Activated CD4-positive, alpha-beta T cell treated with anti-CD3 and anti-CD28 coated beads for 4 hours (primary cell): Measurements from ENCODE around the gene COMMD10.

Experiments
- DNase-seq, 2 donors: peaks; one replicate each; pipeline ENCODE4 v3.0.0-alpha.2; 2020

COMMD10 gene

DNA sequence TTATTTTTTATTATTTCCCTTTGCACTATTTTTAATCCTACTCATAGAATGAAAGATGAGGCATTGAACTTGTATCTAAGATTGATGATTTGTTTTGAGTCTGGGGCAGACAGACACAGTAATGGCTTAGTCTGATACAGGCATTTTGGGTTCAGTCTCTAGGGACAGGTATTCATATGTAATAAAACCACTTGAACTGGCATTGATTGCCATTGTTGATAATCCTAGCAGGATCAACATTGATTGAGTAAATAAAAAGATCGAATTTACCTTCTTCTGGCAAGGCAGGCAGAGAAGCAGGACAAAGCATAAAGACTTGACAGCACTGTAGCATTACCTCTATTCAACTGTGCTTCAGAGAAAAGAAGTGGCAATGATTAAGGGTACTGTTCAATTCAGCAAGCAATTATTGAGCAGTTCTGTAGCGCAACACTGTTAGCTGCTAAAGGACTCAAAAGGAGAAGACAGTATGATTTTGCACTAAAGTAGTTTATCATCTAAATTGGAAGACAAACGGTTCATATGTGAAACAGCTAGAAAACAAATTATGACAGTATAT, 144.4 kb downstream of the COMMD10 start:
- DNase-seq: no peak

DNA sequence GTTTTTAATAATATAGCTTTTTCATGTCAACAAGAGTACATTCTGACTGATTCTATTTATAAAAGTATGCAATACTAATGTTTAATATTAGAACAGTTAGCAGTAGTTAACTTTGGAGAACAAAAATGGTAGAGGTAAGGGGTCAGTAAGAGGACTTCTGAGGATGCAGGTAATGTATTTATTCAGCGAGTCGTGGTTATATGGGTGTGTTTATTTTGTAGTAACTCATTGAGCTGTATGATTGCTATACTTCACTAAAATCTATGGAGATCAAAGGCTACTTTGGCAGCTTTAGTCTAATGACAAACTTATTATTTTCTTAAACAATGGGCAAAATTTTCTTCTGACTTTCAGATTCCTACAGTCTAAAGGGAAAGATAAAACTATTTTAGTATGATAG, 146.5 kb downstream of the COMMD10 start:
- DNase-seq: no peak

DNA sequence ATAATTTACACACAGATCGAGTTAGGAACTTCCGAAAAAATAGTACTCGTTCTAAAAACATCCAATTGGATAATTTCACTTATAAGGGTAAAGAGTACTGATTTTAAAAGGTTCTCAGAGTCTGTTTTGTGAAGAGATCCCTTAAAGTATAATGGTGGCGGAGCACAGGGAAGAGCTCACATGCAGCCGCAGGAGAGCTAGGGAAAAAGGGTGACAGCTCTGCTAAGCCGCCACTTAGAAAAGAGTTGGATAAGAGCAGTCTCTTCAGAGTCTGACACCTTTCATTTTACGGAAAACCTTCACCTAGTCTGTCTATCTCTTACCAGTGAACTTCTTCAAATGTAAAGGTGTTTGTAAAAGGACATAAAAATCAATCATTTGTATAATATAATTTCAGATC, 149.9 kb downstream of the COMMD10 start:
- DNase-seq: no peak

DNA sequence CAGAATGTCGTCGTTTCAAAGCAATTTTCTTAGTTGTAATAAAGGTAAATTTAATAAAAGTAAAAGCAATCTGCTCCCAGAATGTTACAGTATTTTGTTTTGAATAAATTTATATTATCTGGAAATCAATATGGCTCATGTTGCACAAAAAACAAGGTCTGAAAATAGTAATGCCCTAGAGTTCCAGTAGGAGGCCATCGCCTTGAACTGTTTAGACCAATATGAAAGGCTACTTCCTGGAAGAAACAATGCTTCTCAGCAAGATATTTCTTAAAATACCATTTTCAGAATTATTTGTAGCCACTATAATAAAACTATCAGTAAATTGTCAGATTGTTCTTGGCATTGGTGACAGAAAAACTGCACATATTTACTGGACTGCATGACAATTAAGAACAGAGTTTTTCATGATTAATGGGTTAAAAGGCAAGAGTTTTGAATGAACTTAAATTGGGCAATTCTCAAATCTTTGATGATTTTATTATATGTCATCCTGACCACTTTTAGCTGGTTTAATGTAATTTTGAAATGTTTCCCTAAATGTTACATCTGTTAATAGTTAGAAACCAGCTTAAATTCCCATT, 153.2 kb downstream of the COMMD10 start:
- no peak for DNase-seq

DNA sequence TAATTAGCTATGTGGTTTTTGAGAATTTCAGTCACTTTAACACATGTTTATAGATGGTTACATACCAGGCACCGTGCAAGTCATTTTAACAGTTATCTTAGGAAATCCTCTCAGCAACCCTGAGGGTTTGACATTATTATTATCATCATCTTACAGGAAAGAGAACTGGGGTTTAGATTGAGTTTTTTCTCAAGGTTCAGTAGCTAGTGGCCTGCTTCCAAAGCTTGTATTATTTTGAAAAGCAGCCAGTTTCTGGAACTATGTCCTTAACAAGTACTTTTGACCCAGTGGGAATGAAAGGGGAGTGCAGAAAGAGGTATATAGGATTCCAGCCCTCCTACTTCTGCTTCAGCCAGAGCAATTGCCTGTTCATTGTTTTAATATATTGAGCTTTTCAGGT, 157.5 kb downstream of the COMMD10 start:
- DNase-seq: no peak

DNA sequence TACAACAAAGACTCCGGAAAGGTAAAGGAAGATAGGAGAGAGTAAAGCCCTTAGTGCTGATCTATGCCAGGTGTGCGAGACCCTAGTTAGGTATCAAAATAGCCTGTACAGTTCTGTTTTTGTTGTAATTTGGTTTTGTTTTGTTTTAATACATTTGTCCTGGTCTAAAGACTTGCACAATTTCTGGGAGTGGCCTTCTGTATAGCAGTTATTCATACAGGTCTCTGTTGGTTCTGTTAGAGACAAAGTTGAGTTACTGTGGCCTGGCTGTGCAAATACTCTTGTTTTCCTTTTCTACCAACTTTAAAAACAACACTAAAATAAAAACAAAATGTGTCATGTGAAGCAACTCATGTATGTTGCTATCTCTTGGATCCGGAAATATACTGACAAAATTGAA, 163.6 kb downstream of the COMMD10 start:
- DNase-seq: no peak

DNA sequence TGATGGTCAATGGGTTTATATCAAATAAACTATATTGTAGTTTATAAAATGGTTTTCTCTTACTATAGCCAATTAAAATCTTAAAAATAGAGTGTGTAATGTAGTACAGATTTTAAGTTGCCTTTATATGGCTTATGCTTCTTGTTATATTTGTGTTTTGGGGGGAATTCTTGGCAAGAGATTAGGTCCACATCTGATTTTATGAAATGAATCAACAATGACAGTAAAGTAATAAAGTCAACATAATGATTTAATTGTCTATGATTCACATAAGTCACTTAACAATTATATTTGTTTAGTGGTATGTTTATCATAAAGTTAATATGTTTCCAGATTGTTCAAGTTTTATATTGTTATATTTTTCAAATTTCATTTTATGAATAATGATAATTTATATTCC, 164.8 kb downstream of the COMMD10 start:
- DNase-seq: no peak

DNA sequence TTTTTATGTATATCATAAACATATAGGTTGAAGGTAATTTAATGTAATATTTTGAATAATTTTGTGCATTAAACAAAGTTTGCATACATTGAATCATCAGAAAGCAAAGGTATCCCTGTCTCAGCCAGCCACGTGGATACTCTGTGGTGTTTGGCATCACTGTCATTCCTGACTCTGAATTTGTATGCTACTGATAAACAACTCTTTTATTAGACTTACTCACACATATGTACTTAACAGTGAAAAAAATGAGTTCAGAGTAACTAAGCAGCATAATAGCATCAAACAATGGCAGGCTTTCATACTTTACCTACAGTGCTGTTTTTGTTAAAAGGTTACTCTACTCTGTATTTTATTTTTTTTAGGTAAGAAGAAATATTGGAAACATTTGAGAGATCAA, 171.9 kb downstream of the COMMD10 start:
- no peak for DNase-seq

DNA sequence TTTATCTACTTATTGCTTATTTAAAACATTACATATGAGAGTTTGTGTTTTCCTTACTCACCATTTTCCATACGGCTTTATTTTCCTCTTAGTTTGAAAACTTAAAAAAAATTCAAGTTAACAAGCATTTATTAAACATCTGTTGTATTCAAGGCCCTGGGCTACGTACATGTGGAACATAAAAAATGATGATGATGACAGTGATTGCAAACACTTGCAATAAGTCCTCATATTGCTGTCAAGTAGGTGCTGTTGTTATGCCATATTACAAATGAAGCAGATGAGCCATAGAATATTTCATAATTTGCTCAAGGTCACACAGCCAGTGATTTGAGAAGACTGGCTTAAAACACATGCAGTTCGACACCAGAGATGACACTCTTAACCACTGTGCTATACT, 180.6 kb downstream of the COMMD10 start:
- no peak for DNase-seq

DNA sequence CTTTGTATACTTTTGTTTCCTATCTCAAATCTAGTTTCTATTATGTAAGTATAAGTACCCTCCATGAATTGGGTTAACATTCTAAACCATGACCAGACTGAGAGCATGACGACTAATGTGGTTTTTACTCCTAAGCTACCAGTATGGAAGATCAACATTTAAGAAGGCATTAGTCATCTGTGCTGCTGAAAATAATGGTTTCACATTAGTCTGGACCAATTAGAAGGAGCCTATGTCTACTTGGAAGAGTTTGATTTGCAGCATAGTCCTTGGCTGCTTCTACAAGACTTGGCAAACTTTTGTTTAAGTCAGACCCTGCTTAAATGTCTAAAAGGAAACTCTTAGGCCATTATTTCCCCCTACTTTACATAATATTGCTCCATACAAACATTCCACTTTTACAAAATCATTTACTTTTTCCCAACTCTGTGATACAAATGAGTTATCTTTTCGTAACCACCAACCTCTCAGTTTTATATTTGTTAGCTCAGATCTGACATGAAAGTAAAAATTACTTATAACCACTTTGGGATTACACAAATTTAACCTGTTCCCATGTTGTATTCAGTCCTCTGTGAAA, 186.7 kb downstream of the COMMD10 start:
- DNase-seq: no peak

DNA sequence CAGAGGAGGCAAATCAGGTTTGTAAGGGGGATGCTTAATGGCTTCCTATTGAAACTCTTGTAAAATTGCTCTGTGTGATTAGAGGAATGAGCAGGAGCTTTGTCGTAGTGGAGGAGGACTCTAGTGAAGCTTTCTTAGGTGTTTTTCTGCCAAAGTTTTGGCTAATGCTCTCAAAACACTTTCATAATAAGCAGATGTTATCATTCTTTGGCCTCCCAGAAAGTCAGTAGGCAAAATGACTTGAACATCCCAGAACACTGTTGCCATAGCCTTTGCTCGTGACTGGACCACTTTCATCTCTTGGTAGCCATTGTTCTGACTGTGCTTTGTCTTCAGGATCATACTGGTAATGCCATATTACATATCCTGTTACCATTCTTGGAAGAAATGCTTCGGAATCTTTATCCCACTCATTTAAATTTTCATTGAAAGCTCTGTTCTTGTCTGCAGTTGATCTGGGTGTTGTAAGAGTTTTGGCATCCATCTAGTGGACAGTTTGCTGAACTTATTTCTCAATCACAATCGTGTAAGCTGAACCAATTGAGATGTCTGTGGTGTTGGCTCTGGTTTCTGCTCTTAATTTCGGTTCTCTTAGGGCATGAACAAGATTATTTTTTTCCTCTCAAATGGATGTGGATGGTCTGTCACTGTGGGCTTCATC, 187.6 kb downstream of the COMMD10 start:
- DNase-seq: no peak

DNA sequence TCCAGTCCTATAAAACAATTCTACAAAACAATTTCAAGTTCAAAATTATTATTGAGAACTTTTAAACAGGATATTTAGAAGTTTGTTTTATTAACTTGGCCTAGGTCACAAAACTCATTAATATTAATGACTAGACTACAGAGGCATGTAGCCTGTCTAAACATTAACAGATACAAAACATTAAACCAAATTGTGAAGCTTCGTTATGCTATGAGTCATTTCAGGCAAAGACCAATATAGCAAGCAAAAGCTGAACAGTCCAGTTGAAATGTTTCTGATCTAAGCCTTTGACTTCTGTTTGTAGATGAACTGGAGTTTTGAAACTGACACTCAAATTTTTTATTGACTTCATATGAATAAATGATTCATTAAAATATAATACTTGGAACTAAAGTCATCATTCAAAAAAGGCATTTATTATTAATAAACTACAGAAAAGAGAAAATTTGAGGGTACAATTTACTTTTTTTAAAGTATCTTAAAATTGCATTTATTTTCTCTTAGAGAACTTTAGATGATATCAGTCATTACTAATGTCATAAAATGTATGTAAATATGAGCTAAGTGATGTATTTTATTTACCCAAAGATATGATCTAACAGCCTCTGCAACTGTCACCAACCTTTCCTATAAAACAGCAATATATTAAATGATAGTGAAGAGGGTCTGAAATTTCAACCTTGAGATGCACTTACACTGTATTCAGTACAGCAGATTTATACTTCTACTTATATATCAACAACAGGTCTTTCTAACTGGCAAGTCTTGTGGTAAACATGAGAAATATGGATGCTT, 188.8 kb downstream of the COMMD10 start:
- DNase-seq: no peak

DNA sequence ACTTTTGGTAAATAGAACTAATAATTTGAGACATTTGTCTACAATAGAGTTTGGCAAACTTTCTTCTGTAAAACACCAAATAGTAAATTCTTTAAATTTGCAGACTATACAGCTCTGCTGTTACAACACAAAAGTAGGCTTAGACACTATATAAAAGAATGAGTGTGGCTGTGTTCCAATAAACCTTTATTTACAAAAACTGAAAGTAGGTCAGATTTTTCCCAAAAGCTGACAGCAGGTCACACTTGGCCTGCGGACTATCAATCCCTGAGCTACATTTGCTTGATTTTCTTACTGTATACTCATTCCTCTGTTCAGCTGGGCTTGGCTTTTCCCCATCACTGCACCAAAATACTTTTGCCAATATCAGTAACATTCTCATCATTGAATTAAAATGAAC, 189.4 kb downstream of the COMMD10 start:
- DNase-seq: no peak

DNA sequence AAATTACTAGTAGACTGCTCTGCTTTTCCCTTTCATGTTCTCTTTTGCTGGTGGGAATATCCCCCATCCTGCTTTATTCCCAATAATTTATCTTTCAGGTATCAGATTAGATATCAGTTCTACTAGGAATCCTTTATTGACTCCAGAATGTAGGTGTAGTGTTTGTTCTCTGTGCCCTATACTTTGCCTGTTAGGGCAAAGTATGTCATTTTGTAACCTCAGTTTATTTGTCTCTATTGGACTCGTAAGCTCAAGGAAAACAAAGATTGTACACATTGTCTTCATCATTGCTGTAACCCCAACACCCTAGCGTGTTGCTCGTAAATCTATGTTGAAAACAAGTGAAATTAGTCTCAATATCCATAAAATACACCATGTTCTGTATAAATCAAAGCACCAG, 190.5 kb downstream of the COMMD10 start:
- DNase-seq: no peak

DNA sequence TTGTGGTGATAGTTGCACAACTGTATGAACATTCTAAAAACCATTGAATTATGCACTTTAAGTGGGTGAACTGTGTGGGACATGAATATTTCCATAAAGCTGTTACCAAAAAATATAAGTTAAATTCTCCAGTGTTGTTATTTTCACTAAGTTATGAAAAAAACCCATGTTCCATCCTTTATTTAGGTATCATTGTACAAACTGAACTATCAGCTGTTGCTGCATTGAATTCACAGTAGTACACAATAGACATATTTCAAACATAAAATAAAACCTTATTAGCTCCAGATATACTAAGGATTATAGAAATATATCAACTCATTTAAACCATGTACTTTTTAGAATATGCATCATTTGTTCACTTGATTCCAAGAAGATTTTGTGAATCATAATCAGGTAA, 192.1 kb downstream of the COMMD10 start:
- no peak for DNase-seq

DNA sequence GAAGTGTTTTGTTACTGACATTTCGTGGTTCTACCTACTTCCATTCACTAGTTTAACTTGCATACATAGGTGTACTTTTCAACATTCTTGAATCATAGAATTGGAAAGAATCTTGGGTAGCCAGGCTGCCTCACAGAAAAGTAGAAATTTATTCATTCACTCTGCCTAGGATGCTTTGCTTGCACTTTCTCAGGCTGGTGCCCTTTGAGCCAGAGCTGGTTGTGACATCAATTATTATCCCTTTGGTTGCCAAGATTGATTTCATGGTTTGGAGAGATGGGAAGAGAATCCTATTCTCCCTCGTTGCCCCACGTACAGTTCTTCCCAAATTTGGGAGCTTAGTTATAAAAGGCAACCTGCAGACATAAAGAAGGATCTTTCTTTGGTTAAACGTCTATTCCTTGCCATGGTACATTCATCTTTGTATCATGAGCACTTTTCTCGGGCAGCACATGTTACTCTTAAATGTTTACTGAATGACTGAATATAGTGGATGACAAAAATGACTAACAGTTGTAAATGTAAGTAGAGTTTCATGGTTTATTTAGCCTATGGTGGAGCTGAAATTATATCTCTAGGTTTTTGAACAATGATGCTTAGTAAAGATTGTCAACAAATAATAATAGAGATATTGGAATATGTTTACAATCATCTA, 195.5 kb downstream of the COMMD10 start:
- DNase-seq: no peak

DNA sequence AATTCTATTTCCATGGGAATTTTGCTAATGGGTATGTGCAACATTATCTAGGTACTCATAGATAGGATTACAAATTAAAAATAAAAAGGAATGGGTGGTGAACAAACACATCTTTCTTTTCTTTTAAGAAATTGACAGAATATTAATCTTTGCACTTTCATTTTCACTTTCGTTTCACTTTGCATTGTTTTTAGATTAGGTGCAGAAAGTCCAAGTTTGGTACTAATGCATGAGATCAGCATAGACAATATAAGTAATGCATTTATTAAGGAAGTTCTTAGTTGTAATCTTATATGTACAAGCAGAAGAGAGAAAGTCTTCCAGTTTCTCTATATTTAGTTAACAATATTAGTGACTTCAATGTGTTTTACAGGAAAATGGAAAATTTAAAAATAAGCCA, 196.5 kb downstream of the COMMD10 start:
- no peak for DNase-seq

DNA sequence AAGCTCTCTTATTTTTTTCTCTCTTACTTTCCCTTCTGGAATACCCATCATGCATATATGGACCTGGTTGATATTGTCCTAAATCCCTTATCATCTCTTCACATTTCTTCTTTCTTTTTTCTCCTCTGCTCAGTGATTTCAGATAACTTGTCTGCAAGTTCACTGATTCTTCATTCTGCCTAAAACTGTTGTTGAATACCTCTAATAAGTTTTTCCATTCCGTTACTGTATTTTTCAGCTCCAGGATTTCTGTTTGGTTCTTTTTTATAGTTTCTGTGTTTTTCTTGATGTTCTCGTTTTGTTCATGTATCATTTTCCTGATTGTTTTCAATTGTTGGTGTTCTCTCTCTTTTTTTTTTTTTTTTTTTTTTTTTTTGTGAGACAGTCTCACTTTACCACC, 203.7 kb downstream of the COMMD10 start:
- no peak for DNase-seq

DNA sequence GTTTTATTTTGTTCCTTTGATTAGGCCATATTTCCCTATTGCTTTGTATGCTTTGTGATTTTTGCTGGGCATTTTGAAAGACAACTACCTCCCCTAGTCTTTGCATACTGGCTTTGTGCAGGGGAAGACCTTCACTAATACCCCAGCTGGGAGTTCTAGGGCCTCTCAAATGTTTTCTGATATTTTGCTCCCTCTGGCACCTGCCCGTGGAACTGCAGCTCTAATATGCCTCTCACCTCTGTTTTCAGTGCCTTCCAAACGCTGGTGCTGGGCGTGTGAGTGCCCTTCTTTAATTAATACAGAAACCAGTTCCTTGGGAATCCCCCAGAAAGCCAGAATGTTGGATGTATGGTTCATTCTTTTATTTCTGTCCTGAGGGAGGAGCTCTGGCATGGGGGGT, 204.5 kb downstream of the COMMD10 start:
- no peak for DNase-seq

DNA sequence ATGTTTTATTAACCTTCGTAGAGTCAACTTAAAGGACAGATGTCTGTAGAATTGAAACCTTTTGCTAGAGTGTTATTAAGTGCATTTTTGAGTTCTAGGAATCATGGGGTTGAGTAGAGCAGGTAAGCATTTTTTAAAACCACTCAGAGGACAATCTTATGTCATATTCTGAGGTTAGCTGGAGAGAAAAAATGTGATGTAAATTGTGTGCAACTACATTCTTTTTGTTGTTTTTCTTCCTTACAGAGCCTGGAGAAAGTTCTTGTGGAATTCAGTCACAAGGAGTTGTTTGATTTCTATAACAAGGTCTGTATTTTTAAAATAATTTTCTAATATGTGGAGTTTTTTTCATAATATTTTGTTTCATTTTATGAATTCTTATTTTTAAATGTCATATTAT, 206.4 kb downstream of the COMMD10 start:
- DNase-seq: no peak

DNA sequence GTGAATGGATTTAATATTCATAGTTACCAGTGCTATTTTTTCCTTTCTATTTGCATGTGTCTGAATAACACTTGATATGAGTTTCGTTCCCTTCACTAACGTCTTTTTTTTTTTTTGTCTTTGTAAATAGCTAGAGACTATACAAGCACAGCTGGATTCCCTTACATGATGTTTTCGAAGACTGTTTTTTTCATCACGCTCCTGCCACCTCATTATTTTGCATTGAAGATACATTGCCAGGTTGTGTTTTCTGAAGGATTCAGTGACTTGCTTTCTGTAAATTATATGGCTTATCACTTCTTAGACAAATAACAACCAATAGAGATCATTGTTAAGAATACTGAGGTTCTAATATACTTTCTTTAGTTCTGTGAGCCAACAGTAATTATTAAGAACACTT, 207.5 kb downstream of the COMMD10 start:
- no peak for DNase-seq

DNA sequence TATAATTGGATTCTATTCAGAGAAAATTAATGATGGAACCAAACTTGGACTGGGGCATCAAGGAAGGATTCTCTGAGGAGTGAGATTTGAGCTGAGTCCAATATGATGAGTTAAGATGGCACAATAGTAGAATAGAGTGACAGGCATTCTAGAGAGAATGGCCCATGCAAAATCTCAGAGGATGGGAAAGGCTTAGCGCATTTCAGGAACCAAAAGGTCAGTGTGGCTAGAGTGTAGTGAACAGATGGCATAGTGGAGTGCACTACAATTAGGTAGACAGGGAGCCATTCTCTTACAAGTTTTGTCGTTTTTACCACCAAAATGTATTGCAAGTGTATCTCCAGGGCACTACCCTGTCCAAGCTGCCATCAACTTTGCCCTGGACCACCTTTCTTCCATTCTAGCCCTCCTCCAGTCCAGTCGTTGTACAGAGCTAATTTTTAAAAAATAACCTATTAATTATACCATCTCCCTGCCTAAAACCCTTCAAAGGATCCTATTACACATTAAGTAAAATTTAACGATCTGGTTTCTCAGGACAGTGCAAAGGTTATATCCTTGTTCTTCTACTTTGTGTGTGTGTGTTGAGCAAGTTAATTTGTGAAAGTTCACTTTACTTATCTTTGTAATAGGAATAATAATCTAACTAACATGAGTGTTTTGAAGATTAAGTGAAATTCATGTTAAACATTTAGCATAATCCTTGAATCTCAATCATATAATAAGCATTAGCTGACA, 211.7 kb downstream of the COMMD10 start:
- no peak for DNase-seq
